Body of pancreas (tissue), 4 donors: Measurements from ENCODE around the gene TBC1D14. TPM values are rescaled to one million over a fixed set of nuclear protein-coding genes. Genes with fewer than 3 reads are reported as not detected.
"Not testable (repeated sequence)": the region's sequence is repeated elsewhere in the genome, so short reads cannot be mapped to it uniquely, and the experiment has no call there.

Source experiments
- ATAC-seq: fragments of 150-250 bp; one replicate; pipeline ENCODE4 v1.9.1; 2016
- DNase-seq, 4 donors: peaks; one replicate each; pipeline ENCODE4 v3.0.0-alpha.2; 2019
- H3K27ac ChIP-seq, 4 donors: fragments of 200-600 bp; sonication (generic); 1 replicate in 3 of 4; 2 replicates in 1 of 4; pipeline versions ENCODE4 v1.5.1 to v1.6.1; 2016 to 2019; ENCODE audit warnings: mild to moderate bottlenecking in 1 of 4, mixed read lengths in 1 of 4, moderate library complexity in 1 of 4
- H3K27me3 ChIP-seq, 2 donors: fragments of 200-600 bp; sonication (generic); one replicate each; pipeline ENCODE4 v1.6.0; 2016; ENCODE audit warnings: mild to moderate bottlenecking in 1 of 2
- H3K36me3 ChIP-seq, 2 donors: fragments of 200-600 bp; sonication (generic); replicated peaks in 1 of 2; 2 replicates each; pipeline ENCODE4 v1.5.1; 2016; ENCODE audit warnings: low read depth in 2 of 2; ENCODE audit not compliant: insufficient read depth in 1 of 2
- H3K4me1 ChIP-seq: fragments of 200-600 bp; sonication (generic); one replicate; pipeline ENCODE4 v1.6.0; 2016
- H3K4me3 ChIP-seq, 2 donors: fragments of 200-600 bp; sonication (generic); 1 replicate in 1 of 2; 2 replicates in 1 of 2; pipeline ENCODE4 v1.5.1; 2016 to 2019
- H3K9me3 ChIP-seq, 3 donors: fragments of 200-600 bp; sonication (generic); 1 replicate in 2 of 3; 2 replicates in 1 of 3; pipeline ENCODE4 v1.5.1; 2016
- CTCF ChIP-seq, 7 experiments: fragments of 450-650 bp in 4 of 7; fragments of 200-600 bp in 3 of 7; sonication (generic) in 3 of 7; IDR thresholded peaks; one replicate each; pipeline ENCODE4 v1.5.1; 2016 to 2019; ENCODE audit warnings: antibody characterized with exemption in 7 of 7
- POLR2A ChIP-seq, 3 donors: fragments of 450-650 bp; IDR thresholded peaks; one replicate each; pipeline ENCODE4 v1.6.1; 2016; ENCODE audit warnings: antibody characterized with exemption in 3 of 3, mild to moderate bottlenecking in 2 of 3
- WGBS, 2 donors: methylation state at CpG; one replicate each; pipeline ENCODE4 v1.1.5; 2017; 5-methylcytosine and 5-hydroxymethylcytosine counted together
- intact Hi-C: fragments of 100-400 bp; cut with DNase I; formaldehyde crosslinking; loops from one replicate; pipeline ENCODE4 v1.15.1; 2023
- total RNA-seq, 2 donors: library from RNA; depleted of rRNA; stranded (reverse); fragments of >200 nt; gene quantifications; one replicate each; pipeline ENCODE4 v1.1.0, GENCODE V29; 2016

The TBC1D14 gene
- total RNA-seq, 2 donors from 2014 or later = 10.5 to 20.0 TPM

- Histone ChIP-seq H3K4me1 (peaks cover 31% of the 10 kb centered on the region), H3K27ac (no peak overlapping the region), H3K4me3 (no peak overlapping the region), H3K36me3 (no peaks in the 10 kb centered on the region), H3K27me3 (no peaks in the 10 kb centered on the region), H3K9me3 (no peaks in the 10 kb centered on the region)
- WGBS, 2 donors = 83 to 90% methylated on average over 15 of the region's 15 CpGs
- DNase-seq = no peak
- no peak for ATAC-seq
- intact Hi-C loops = loop anchor here (5.0 kb wide), 1 partner anchor 71 kb away; no protein-coding TSS in a partner anchor
- TF ChIP-seq POLR2A (IDR thresholded peaks at IDR 0.05) (no peak), CTCF (IDR thresholded peaks at IDR 0.05) (peak in 1 of 7 experiments; percentile 1)
Measured at GRCh38 chr4:6910960-6911874, 1.6 kb downstream of the TBC1D14 start.

- 85 to 89% methylated on average over 10 of the region's 10 CpGs for WGBS, 2 donors
- H3K27ac ChIP-seq, H3K36me3 ChIP-seq, H3K4me3 ChIP-seq, H3K27me3 ChIP-seq, DNase-seq, H3K9me3 ChIP-seq, ATAC-seq: not testable (repeated sequence)
- H3K4me1 ChIP-seq = peaks cover 38% of the 10 kb centered on the region
- intact Hi-C loops = loop anchor here (5.0 kb wide), 1 partner anchor 70 kb away; no protein-coding TSS in a partner anchor
Measured at GRCh38 chr4:6911917-6912316, 2.3 kb downstream of the TBC1D14 start.

GRCh38 chr4:6912441-6912840, 2.8 kb downstream of the TBC1D14 start:
- no peak for DNase-seq
- Histone ChIP-seq H3K36me3 (no peaks in the 10 kb centered on the region), H3K9me3 (no peaks in the 10 kb centered on the region), H3K4me3 (no peak overlapping the region), H3K27ac (no peak overlapping the region), H3K27me3 (no peaks in the 10 kb centered on the region), H3K4me1 (peaks cover 42% of the 10 kb centered on the region)
- ATAC-seq = no peak
- TF ChIP-seq POLR2A (IDR thresholded peaks at IDR 0.05) = no peak
- no peak for TF ChIP-seq CTCF (IDR thresholded peaks at IDR 0.05)
- intact Hi-C loops = loop anchor here (5.0 kb wide), 1 partner anchor 70 kb away; no protein-coding TSS in a partner anchor
- WGBS, 2 donors = 42 to 46% methylated on average over 4 of the region's 4 CpGs

- no peak overlapping the region for H3K4me3 ChIP-seq
- DNase-seq (no peak), ATAC-seq (no peak)
- no peak overlapping the region for H3K27ac ChIP-seq
- H3K27me3 ChIP-seq = no peaks in the 10 kb centered on the region
- no peaks in the 10 kb centered on the region for H3K9me3 ChIP-seq
- no peaks in the 10 kb centered on the region for H3K36me3 ChIP-seq
- peaks cover 42% of the 10 kb centered on the region for H3K4me1 ChIP-seq
- intact Hi-C loops = loop anchor here (5.0 kb wide), 1 partner anchor 69 kb away; no protein-coding TSS in a partner anchor
- TF ChIP-seq POLR2A (IDR thresholded peaks at IDR 0.05) = no peak
- TF ChIP-seq CTCF (IDR thresholded peaks at IDR 0.05) = no peak
- WGBS, 2 donors = 80 to 82% methylated on average over 6 of the region's 6 CpGs
Measured at GRCh38 chr4:6913350-6913905, 3.8 kb downstream of the TBC1D14 start.

- Histone ChIP-seq H3K9me3 (no peaks in the 10 kb centered on the region), H3K4me1 (peaks cover 41% of the 10 kb centered on the region), H3K36me3 (no peaks in the 10 kb centered on the region), H3K27ac (no peak overlapping the region), H3K4me3 (no peak overlapping the region), H3K27me3 (no peaks in the 10 kb centered on the region)
- no peak for TF ChIP-seq POLR2A (IDR thresholded peaks at IDR 0.05)
- no peak for TF ChIP-seq CTCF (IDR thresholded peaks at IDR 0.05)
- no peak for ATAC-seq
- intact Hi-C loops = loop anchor here (5.0 kb wide), 1 partner anchor 68 kb away; no protein-coding TSS in a partner anchor
- WGBS, 2 donors = 88 to 90% methylated on average over 9 of the region's 9 CpGs
- no peak for DNase-seq
Measured at GRCh38 chr4:6914448-6914847, 4.8 kb downstream of the TBC1D14 start.
